ENCODE results near the gene CALM1. TPM values are rescaled to one million over a fixed set of nuclear protein-coding genes. Genes with fewer than 3 reads are reported as not detected.

Gene CALM1
- polyA plus RNA-seq, 1 donor from 2014 or later: 373 TPM

DNA sequence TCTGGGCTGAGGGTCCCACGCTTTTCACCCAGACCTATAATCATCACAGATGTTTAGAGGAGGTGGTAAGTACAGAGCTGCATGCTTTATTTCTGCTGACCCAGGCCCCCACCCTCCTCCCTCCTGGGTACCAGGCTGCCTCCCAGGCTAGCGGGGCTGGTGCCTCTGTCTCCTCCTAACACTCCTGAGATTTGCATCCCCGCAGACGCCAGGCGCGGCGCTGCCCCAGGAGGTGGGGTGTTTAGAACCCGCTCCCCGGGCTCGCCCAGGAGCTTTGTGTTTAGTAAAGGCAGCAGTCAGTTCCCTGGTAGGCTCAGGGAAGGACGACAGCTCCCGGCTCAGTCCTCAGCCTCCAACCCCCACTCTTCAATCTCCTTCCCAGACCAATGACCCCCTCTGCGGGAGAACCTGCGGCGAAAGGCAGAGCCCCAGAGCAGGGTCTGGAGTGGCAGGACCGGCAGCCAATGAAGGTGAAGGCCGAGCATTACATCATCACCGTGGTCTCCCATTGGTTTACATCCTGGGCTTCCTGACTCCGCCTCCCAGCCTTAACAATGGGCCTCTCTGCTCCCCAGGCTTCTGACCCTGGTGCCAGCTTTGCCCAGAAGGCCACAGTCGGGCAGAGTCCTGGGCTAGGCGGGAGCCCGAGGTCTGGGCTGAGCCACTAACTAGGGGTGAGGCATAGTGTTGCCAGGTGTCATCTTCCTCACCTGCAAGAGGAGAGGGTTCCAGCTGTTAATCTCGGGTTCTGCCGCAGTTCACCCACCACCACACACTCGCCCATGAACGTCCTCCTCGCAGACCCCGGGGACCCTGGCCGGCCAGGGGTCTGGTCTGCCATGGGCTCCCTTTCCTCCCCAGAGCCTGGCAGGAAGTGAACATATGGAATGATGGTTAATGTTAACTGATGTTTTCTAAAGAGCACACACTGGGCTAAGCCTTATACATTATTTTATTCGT lies 57.5 kb downstream of the CALM1 start:
- no peaks in the 10 kb centered on the region for H4K20me1 ChIP-seq (ENCODE audit: insufficient read depth)
- H3K4me2 ChIP-seq (ENCODE audit: low read length): no peak overlapping the region
- H3K36me3 ChIP-seq (ENCODE audit: insufficient read depth, low read length): no peaks in the 10 kb centered on the region
- no peaks in the 10 kb centered on the region for H3F3A ChIP-seq (ENCODE audit: insufficient read depth, low read length, poor library complexity, severe bottlenecking)
- peak overlapping the region; percentile 72 for H3K9ac ChIP-seq (ENCODE audit: low read length)
- no peaks in the 10 kb centered on the region for H3K9me2 ChIP-seq (ENCODE audit: insufficient read depth, low read length)
- no peaks in the 10 kb centered on the region for H3K79me2 ChIP-seq (replicated peaks; ENCODE audit: insufficient read depth, low read length)
- no peaks in the 10 kb centered on the region for H3K9me3 ChIP-seq (ENCODE audit: low read length)
- TF ChIP-seq, protein P1, sequence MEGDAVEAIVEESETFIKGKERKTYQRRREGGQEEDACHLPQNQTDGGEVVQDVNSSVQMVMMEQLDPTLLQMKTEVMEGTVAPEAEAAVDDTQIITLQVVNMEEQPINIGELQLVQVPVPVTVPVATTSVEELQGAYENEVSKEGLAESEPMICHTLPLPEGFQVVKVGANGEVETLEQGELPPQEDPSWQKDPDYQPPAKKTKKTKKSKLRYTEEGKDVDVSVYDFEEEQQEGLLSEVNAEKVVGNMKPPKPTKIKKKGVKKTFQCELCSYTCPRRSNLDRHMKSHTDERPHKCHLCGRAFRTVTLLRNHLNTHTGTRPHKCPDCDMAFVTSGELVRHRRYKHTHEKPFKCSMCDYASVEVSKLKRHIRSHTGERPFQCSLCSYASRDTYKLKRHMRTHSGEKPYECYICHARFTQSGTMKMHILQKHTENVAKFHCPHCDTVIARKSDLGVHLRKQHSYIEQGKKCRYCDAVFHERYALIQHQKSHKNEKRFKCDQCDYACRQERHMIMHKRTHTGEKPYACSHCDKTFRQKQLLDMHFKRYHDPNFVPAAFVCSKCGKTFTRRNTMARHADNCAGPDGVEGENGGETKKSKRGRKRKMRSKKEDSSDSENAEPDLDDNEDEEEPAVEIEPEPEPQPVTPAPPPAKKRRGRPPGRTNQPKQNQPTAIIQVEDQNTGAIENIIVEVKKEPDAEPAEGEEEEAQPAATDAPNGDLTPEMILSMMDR (IDR thresholded peaks at IDR 0.05; ENCODE audit: poor library complexity, severe bottlenecking): no peak
- no peak for TF ChIP-seq REST (IDR thresholded peaks at IDR 0.05; ENCODE audit: borderline replicate concordance)
- TF ChIP-seq EP300 (conservative IDR thresholded peaks at IDR 0.05; ENCODE audit: poor library complexity, severe bottlenecking): no peak
- no peak for TF ChIP-seq SMC3 (conservative IDR thresholded peaks at IDR 0.05; ENCODE audit: poor library complexity)
- TF ChIP-seq TAF1 (IDR thresholded peaks at IDR 0.05; ENCODE audit: low read depth): peak; percentile 48
- no peak for TF ChIP-seq MXI1 (conservative IDR thresholded peaks at IDR 0.05; ENCODE audit: poor library complexity, severe bottlenecking)
- no peak for TF ChIP-seq EZH2 (IDR thresholded peaks at IDR 0.05; ENCODE audit: borderline replicate concordance, insufficient read depth, low read length, poor library complexity, severe bottlenecking)
- peak; percentile 34 for TF ChIP-seq RAD21 (conservative IDR thresholded peaks at IDR 0.05)
- peak; percentile 71 for TF ChIP-seq POLR2AphosphoS5 (IDR thresholded peaks at IDR 0.05)
- peak overlapping the region; percentile 57 for H3K4me3 ChIP-seq (ENCODE audit: low read length)
- H2AFZ ChIP-seq (ENCODE audit: low read depth, low read length): peak overlapping the region; percentile 84
- H3K27me3 ChIP-seq (ENCODE audit: insufficient read depth, low read depth, low read length): no peaks in the 10 kb centered on the region
- H3K27ac ChIP-seq (ENCODE audit: low read length): peak overlapping the region; percentile 78

- no peaks in the 10 kb centered on the region for H3K9me2 ChIP-seq (ENCODE audit: insufficient read depth, low read length)
- H2AFZ ChIP-seq (ENCODE audit: low read depth, low read length): no peak overlapping the region
- H4K20me1 ChIP-seq (ENCODE audit: insufficient read depth): no peaks in the 10 kb centered on the region
- no peaks in the 10 kb centered on the region for H3K36me3 ChIP-seq (ENCODE audit: insufficient read depth, low read length)
- no peaks in the 10 kb centered on the region for H3K9me3 ChIP-seq (ENCODE audit: low read length)
- no peaks in the 10 kb centered on the region for H3F3A ChIP-seq (ENCODE audit: insufficient read depth, low read length, poor library complexity, severe bottlenecking)
- H3K27ac ChIP-seq (ENCODE audit: low read length): peak overlapping the region; percentile 78
- no peaks in the 10 kb centered on the region for H3K79me2 ChIP-seq (replicated peaks; ENCODE audit: insufficient read depth, low read length)
- H3K4me3 ChIP-seq (ENCODE audit: low read length): no peak overlapping the region
- no peak overlapping the region for H3K4me2 ChIP-seq (ENCODE audit: low read length)
- TF ChIP-seq SMC3 (conservative IDR thresholded peaks at IDR 0.05; ENCODE audit: poor library complexity) (no peak), EP300 (conservative IDR thresholded peaks at IDR 0.05; ENCODE audit: poor library complexity, severe bottlenecking) (no peak), EZH2 (IDR thresholded peaks at IDR 0.05; ENCODE audit: borderline replicate concordance, insufficient read depth, low read length, poor library complexity, severe bottlenecking) (no peak), RAD21 (conservative IDR thresholded peaks at IDR 0.05) (no peak), TAF1 (IDR thresholded peaks at IDR 0.05; ENCODE audit: low read depth) (no peak), REST (IDR thresholded peaks at IDR 0.05; ENCODE audit: borderline replicate concordance) (no peak), MXI1 (conservative IDR thresholded peaks at IDR 0.05; ENCODE audit: poor library complexity, severe bottlenecking) (no peak), POLR2AphosphoS5 (IDR thresholded peaks at IDR 0.05) (no peak)
- TF ChIP-seq, protein P1 (IDR thresholded peaks at IDR 0.05; ENCODE audit: poor library complexity, severe bottlenecking): no peak
- no peaks in the 10 kb centered on the region for H3K27me3 ChIP-seq (ENCODE audit: insufficient read depth, low read depth, low read length)
- H3K9ac ChIP-seq (ENCODE audit: low read length): peak overlapping the region; percentile 72
Observed at GRCh38 chr14:90455100-90455571, 58.3 kb downstream of the CALM1 start.

Data from neural cell (in vitro differentiated cells).